Mesenchymal stem cell (in vitro differentiated cells and primary cell): ENCODE results near the gene MEGF11.

ENCODE experiments used
- DNase-seq: peaks from one replicate; pipeline ENCODE4 v3.0.0-alpha.2; 2013
- H2AFZ ChIP-seq: one replicate; pipeline ENCODE4 v1.6.1; 2013; ENCODE audit warnings: low read depth, mild to moderate bottlenecking, control low read depth, inconsistent platforms, low read length, moderate library complexity
- H2AK5ac ChIP-seq: 2 replicates; pipeline ENCODE4 v1.6.1; 2013; ENCODE audit warnings: low read length, moderate library complexity, mild to moderate bottlenecking, inconsistent platforms; ENCODE audit not compliant: severe bottlenecking
- H2BK120ac ChIP-seq: one replicate; pipeline ENCODE4 v1.6.1; 2013; ENCODE audit warnings: low read depth, mild to moderate bottlenecking, inconsistent platforms, low read length, moderate library complexity
- H2BK12ac ChIP-seq, 2 experiments: one replicate each; pipeline ENCODE4 v1.6.1; 2013; ENCODE audit warnings: inconsistent platforms in 2 of 2, low read length in 2 of 2, mild to moderate bottlenecking in 2 of 2, moderate library complexity in 2 of 2, control low read depth in 1 of 2
- H2BK15ac ChIP-seq: one replicate; pipeline ENCODE4 v1.6.1; 2013; ENCODE audit warnings: mild to moderate bottlenecking, low read depth, inconsistent platforms; ENCODE audit not compliant: poor library complexity, severe bottlenecking
- H2BK5ac ChIP-seq: 2 replicates; pipeline ENCODE4 v1.6.1; 2013; ENCODE audit warnings: low read depth, mild to moderate bottlenecking, low read length, control low read depth, inconsistent platforms; ENCODE audit not compliant: poor library complexity, severe bottlenecking
- H3K14ac ChIP-seq, 2 experiments: one replicate each; pipeline ENCODE4 v1.6.1; 2013; ENCODE audit warnings: inconsistent platforms in 2 of 2, low read length in 2 of 2, control low read depth in 1 of 2, mild to moderate bottlenecking in 1 of 2, moderate library complexity in 1 of 2
- H3K18ac ChIP-seq, 2 experiments: one replicate each; pipeline ENCODE4 v1.6.1; 2013; ENCODE audit warnings: inconsistent platforms in 2 of 2, low read length in 2 of 2, control low read depth in 1 of 2, low read depth in 1 of 2, mild to moderate bottlenecking in 1 of 2
- H3K23ac ChIP-seq, 2 experiments: one replicate each; pipeline ENCODE4 v1.6.1; 2013; ENCODE audit warnings: inconsistent platforms in 2 of 2, low read length in 2 of 2, mild to moderate bottlenecking in 2 of 2, moderate library complexity in 2 of 2, control low read depth in 1 of 2
- H3K27ac ChIP-seq: 2 replicates; pipeline ENCODE4 v1.5.1; 2013; ENCODE audit warnings: mild to moderate bottlenecking, moderate library complexity, low read length, control low read depth, inconsistent platforms; ENCODE audit not compliant: poor library complexity, severe bottlenecking
- H3K27me3 ChIP-seq, 2 experiments: 2 replicates each; pipeline versions ENCODE4 v1.6.1 to v1.7.0; 2013; ENCODE audit warnings: low read length in 2 of 2, mild to moderate bottlenecking in 2 of 2, moderate library complexity in 2 of 2, control low read depth in 1 of 2, inconsistent platforms in 1 of 2; ENCODE audit not compliant: control insufficient read depth in 1 of 2, insufficient read depth in 1 of 2
- H3K36me3 ChIP-seq, 2 experiments: 2 replicates each; pipeline versions ENCODE4 v1.6.1 to v1.7.0; 2013; ENCODE audit warnings: low read length in 2 of 2, control low read depth in 1 of 2, inconsistent platforms in 1 of 2, low read depth in 1 of 2, mild to moderate bottlenecking in 1 of 2; ENCODE audit not compliant: insufficient read depth in 2 of 2, control insufficient read depth in 1 of 2
- H3K4ac ChIP-seq, 2 experiments: one replicate each; pipeline ENCODE4 v1.6.1; 2013; ENCODE audit warnings: inconsistent platforms in 2 of 2, low read length in 2 of 2, mild to moderate bottlenecking in 2 of 2, moderate library complexity in 2 of 2, control low read depth in 1 of 2, low read depth in 1 of 2
- H3K4me1 ChIP-seq: 2 replicates; pipeline ENCODE4 v1.6.1; 2013; ENCODE audit warnings: low read depth, low read length, control low read depth; ENCODE audit not compliant: control insufficient read depth, insufficient read depth
- H3K4me2 ChIP-seq: 2 replicates; pipeline ENCODE4 v1.6.1; 2013; ENCODE audit warnings: low read length, mild to moderate bottlenecking, inconsistent platforms; ENCODE audit not compliant: poor library complexity, severe bottlenecking
- H3K4me3 ChIP-seq, 2 experiments: 2 replicates each; pipeline versions ENCODE4 v1.5.1 to v1.7.0; 2013; ENCODE audit warnings: low read length in 2 of 2, mild to moderate bottlenecking in 2 of 2, control low read depth in 1 of 2, low read depth in 1 of 2; ENCODE audit not compliant: insufficient read depth in 1 of 2
- H3K79me1 ChIP-seq: replicated peaks from 2 replicates; pipeline ENCODE4 v1.6.1; 2013; ENCODE audit warnings: mild to moderate bottlenecking, control low read depth, low read length, inconsistent platforms; ENCODE audit not compliant: poor library complexity, severe bottlenecking
- H3K9ac ChIP-seq: 2 replicates; pipeline ENCODE4 v1.7.0; 2013; ENCODE audit warnings: mild to moderate bottlenecking, low read length, moderate library complexity
- H3K9me3 ChIP-seq: 2 replicates; pipeline ENCODE4 v1.7.0; 2013; ENCODE audit warnings: mild to moderate bottlenecking, low read length; ENCODE audit not compliant: control insufficient read depth
- H4K8ac ChIP-seq: one replicate; pipeline ENCODE4 v1.6.1; 2013; ENCODE audit warnings: inconsistent platforms, mild to moderate bottlenecking, low read length, moderate library complexity
- H4K91ac ChIP-seq: one replicate; pipeline ENCODE4 v1.6.1; 2013; ENCODE audit warnings: mild to moderate bottlenecking, low read length, inconsistent platforms
- WGBS: methylation state at CpG from one replicate; pipeline ENCODE4 v1.1.7; 2013; ENCODE audit warnings: mixed read lengths; 5-methylcytosine and 5-hydroxymethylcytosine counted together

MEGF11 gene

GRCh38 chr15:65857718-65858402 is 395.7 kb downstream of the MEGF11 start:
- no peaks in the 10 kb centered on the region for H3K36me3 ChIP-seq
- 82% methylated on average over 5 of the region's 5 CpGs for WGBS
- no peak overlapping the region for H3K4ac ChIP-seq
- no peak overlapping the region for H2AFZ ChIP-seq
- H3K79me1 ChIP-seq: no peaks in the 10 kb centered on the region
- H2AK5ac ChIP-seq: no peak overlapping the region
- H3K4me3 ChIP-seq: no peak overlapping the region
- H3K4me2 ChIP-seq: no peak overlapping the region
- DNase-seq: no peak
- H2BK15ac ChIP-seq: no peak overlapping the region
- H3K9me3 ChIP-seq: no peaks in the 10 kb centered on the region
- H3K4me1 ChIP-seq: no peaks in the 10 kb centered on the region
- H3K23ac ChIP-seq: no peak overlapping the region
- no peak overlapping the region for H2BK12ac ChIP-seq
- no peak overlapping the region for H4K91ac ChIP-seq
- H4K8ac ChIP-seq: no peak overlapping the region
- peak overlapping the region; percentile 8 for H3K9ac ChIP-seq
- no peak overlapping the region for H2BK120ac ChIP-seq
- H3K18ac ChIP-seq: no peak overlapping the region
- H3K27me3 ChIP-seq: no peaks in the 10 kb centered on the region
- no peak overlapping the region for H3K27ac ChIP-seq
- H3K14ac ChIP-seq: no peak overlapping the region
- no peak overlapping the region for H2BK5ac ChIP-seq

GRCh38 chr15:65856821-65857455 is 396.6 kb downstream of the MEGF11 start:
- Histone ChIP-seq H3K4me2 (no peak overlapping the region), H2BK5ac (no peak overlapping the region), H3K4me1 (no peaks in the 10 kb centered on the region), H3K23ac (no peak overlapping the region), H4K8ac (no peak overlapping the region), H3K36me3 (no peaks in the 10 kb centered on the region), H3K27ac (no peak overlapping the region), H2AK5ac (no peak overlapping the region), H2BK120ac (no peak overlapping the region), H2AFZ (no peak overlapping the region), H3K9ac (no peak overlapping the region), H2BK12ac (no peak overlapping the region), H3K14ac (no peak overlapping the region), H3K4ac (no peak overlapping the region), H3K27me3 (no peaks in the 10 kb centered on the region), H3K79me1 (no peaks in the 10 kb centered on the region), H3K9me3 (no peaks in the 10 kb centered on the region), H3K4me3 (no peak overlapping the region), H3K18ac (no peak overlapping the region), H4K91ac (no peak overlapping the region), H2BK15ac (no peak overlapping the region)
- 72% methylated on average over 10 of the region's 12 CpGs for WGBS
- peak; percentile 68 for DNase-seq

GRCh38 chr15:65851981-65852380 is 401.6 kb downstream of the MEGF11 start:
- no peak overlapping the region for H2BK12ac ChIP-seq
- no peak overlapping the region for H3K9ac ChIP-seq

GRCh38 chr15:65847989-65848388 is 405.6 kb downstream of the MEGF11 start:
- no peak overlapping the region for H3K4me3 ChIP-seq
- no peak overlapping the region for H2BK15ac ChIP-seq
- DNase-seq: no peak
- H2AFZ ChIP-seq: no peak overlapping the region
- H4K91ac ChIP-seq: no peak overlapping the region
- no peaks in the 10 kb centered on the region for H3K27me3 ChIP-seq
- H3K4me2 ChIP-seq: no peak overlapping the region
- H3K23ac ChIP-seq: no peak overlapping the region
- H3K4me1 ChIP-seq: peaks cover 2% of the 10 kb centered on the region
- H3K36me3 ChIP-seq: no peaks in the 10 kb centered on the region
- no peak overlapping the region for H2BK5ac ChIP-seq
- H3K9me3 ChIP-seq: no peaks in the 10 kb centered on the region
- H3K79me1 ChIP-seq: no peaks in the 10 kb centered on the region
- no peak overlapping the region for H4K8ac ChIP-seq
- H3K4ac ChIP-seq: no peak overlapping the region
- no peak overlapping the region for H2BK120ac ChIP-seq
- H3K14ac ChIP-seq: no peak overlapping the region
- H2BK12ac ChIP-seq: no peak overlapping the region
- H3K9ac ChIP-seq: no peak overlapping the region
- H3K18ac ChIP-seq: no peak overlapping the region
- no peak overlapping the region for H2AK5ac ChIP-seq
- no peak overlapping the region for H3K27ac ChIP-seq

More at GRCh38 chr15:65851981-65852380, 401.6 kb downstream of the MEGF11 start:
- Histone ChIP-seq H3K4ac (no peak overlapping the region), H4K91ac (no peak overlapping the region), H2BK15ac (no peak overlapping the region), H3K14ac (no peak overlapping the region), H3K27me3 (no peaks in the 10 kb centered on the region), H2AFZ (no peak overlapping the region), H2BK120ac (no peak overlapping the region), H2BK5ac (no peak overlapping the region), H3K23ac (no peak overlapping the region), H3K4me1 (no peaks in the 10 kb centered on the region), H3K4me2 (no peak overlapping the region), H3K4me3 (no peak overlapping the region), H3K27ac (no peak overlapping the region), H2AK5ac (no peak overlapping the region), H3K9me3 (no peaks in the 10 kb centered on the region), H3K36me3 (no peaks in the 10 kb centered on the region), H3K79me1 (no peaks in the 10 kb centered on the region), H3K18ac (no peak overlapping the region), H4K8ac (no peak overlapping the region)
- 86% methylated on average over 5 of the region's 5 CpGs for WGBS
- no peak for DNase-seq
